ENCODE measurements around the gene MINPP1.

GRCh38 chr10:87519582-87519981 lies 14.9 kb downstream of the MINPP1 start:
- TF ChIP-seq EZH2phosphoT487 (IDR thresholded peaks at IDR 0.05; ENCODE audit: insufficient read depth, low read depth) (no peak), EZH2 (IDR thresholded peaks at IDR 0.05; ENCODE audit: insufficient read depth, poor library complexity, severe bottlenecking) (no peak)

Data from GM23248 (cell line).